Body of pancreas (tissue), 4 donors: ENCODE measurements around the gene FLT1.

Experiments used
- CTCF ChIP-seq, 7 experiments: fragments of 450-650 bp in 4 of 7; fragments of 200-600 bp in 3 of 7; sonication (generic) in 3 of 7; IDR thresholded peaks; one replicate each; pipeline ENCODE4 v1.5.1; 2016 to 2019; ENCODE audit warnings: antibody characterized with exemption in 7 of 7
- POLR2A ChIP-seq, 3 donors: fragments of 450-650 bp; IDR thresholded peaks; one replicate each; pipeline ENCODE4 v1.6.1; 2016; ENCODE audit warnings: antibody characterized with exemption in 3 of 3, mild to moderate bottlenecking in 2 of 3

GRCh38 chr13:28459911-28460310 is 35.0 kb downstream of the FLT1 start:
- no peak for TF ChIP-seq POLR2A (IDR thresholded peaks at IDR 0.05)
- no peak for TF ChIP-seq CTCF (IDR thresholded peaks at IDR 0.05)
